Medulla oblongata (tissue), 1 donor: ENCODE data around the gene ANTXR1.

ENCODE experiments used
- DNase-seq: peaks from one replicate; pipeline ENCODE4 v3.0.0-alpha.2; 2015; ENCODE audit errors: extremely low spot score

Gene ANTXR1

GRCh38 chr2:69033461-69034095 is 20.6 kb downstream of the ANTXR1 start:
- peak; percentile 27 for DNase-seq

GRCh38 chr2:69034122-69034521 is 21.1 kb downstream of the ANTXR1 start:
- DNase-seq: no peak

DNA sequence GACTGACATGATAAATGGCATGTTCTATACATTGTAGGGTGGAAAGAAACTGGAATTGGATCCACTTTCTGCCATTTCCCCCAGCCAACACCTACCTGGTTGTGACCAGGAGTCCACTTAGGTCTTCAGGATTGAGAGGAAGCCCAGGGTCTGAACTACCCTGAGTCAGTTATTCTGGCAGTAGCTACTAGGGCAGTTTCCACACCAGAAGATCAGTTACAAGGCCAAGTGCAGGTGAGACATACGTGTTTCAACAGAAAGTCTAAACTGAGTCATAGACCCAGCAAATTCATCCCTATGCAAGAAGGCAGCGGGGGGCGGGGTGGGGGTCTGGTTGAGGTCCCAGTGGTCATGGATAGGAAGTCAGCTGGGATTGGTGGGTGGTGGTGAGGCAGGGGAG is 21.9 kb downstream of the ANTXR1 start:
- no peak for DNase-seq

DNA sequence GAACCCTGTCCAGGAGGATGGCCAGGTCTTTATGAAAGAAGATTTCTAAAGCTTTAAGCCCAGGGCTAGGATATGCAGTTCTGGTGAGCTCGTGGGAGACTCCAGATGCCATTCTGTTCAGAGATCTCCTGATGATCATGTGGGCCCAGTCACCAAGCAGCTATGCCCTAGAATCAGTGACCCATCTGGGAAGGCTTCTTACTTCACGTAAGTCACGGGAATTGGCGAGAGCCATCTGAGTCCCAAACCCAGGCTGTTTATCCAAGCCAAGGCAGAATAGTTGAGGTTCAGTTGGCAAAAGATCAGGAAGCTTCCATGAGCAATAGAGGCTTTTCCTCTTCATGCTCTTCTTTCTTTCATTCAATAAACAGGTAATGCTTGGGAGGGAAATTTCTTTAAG is 23.9 kb downstream of the ANTXR1 start:
- DNase-seq: no peak

DNA sequence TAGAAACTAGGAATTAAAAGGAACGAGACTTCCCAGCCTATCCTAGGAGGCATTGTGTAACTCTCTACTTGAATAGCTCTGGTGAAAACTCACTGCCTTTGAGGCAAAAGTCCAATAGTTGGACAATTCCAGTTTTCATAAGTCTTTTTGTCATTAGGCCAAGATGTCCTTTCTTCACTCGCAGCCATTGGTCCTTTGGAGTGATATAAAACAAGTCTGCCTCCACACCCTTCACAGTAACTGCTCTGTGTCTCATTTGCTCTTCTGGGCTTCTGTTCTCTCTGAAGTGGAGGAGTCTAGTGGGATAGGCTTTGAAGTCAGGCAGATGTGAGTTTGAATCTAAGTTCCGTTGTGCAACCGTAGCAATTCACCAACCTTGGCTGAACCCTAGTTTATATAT is 28.2 kb downstream of the ANTXR1 start:
- DNase-seq: no peak

- no peak for DNase-seq
Observed at GRCh38 chr2:69043736-69044400, 30.9 kb downstream of the ANTXR1 start.

- no peak for DNase-seq
Observed at GRCh38 chr2:69046221-69046662, 33.3 kb downstream of the ANTXR1 start.

GRCh38 chr2:69047625-69048145 is 34.7 kb downstream of the ANTXR1 start:
- DNase-seq: no peak

GRCh38 chr2:69050802-69051201 is 37.8 kb downstream of the ANTXR1 start:
- no peak for DNase-seq

- no peak for DNase-seq
Observed at GRCh38 chr2:69053416-69053965, 40.5 kb downstream of the ANTXR1 start.

- DNase-seq: no peak
Observed at GRCh38 chr2:69054431-69054830, 41.5 kb downstream of the ANTXR1 start.

DNA sequence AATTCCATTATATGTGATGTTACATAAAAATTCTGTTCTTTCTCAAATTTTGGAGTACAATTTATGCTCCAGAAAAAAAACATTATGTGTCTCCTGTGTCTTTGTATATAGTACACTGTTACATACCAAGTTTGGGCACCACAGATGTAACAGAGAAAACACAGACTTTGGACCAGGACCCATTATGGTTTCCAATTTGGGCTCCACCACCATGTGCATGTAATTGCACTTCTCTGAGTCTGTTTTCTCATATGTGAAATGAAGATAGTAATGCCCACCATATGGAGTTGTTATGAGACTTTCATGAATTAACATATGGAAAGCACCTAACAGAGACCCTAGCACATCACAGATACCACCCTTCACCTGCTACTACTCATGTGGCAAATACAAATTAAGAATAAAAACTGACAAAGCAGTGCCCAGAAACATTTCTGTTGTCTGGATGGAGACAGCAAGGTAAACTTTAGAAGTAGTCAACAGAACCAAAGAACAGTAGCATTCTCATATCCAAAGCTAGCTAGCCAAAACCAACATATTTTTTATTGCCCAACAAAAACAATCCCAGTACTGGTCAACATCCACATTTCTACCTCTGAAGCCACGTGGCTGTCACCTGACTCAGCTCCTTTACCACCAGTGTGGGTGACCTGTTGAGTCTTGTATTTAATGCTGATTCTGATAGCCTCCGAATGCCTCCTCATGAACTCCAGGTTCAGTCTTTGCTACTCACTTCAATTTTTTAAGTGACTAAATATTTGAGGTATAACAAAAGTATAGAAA is 42.9 kb downstream of the ANTXR1 start:
- no peak for DNase-seq

DNA sequence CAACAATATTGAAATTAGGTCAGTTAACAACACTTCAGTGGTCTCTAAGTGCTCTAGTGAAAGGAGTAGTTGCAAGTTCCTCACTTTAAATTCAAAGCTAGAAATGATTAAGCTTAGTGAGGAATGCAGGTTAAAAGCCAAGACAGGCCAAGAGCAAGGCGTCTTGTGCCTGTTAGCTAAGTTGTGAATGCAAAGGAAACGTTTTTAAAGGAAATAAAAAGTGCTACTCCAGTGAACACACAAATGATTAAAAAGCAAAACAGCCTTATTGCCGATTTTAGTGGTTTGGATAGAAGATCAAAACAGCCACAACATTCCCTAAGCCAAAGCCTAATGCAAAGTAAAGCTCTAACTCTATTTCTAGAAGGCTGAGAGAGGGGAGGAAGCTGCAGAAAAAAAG is 44.7 kb downstream of the ANTXR1 start:
- DNase-seq: no peak

GRCh38 chr2:69059731-69060290 is 46.8 kb downstream of the ANTXR1 start:
- no peak for DNase-seq

GRCh38 chr2:69060938-69061501 is 48.0 kb downstream of the ANTXR1 start:
- no peak for DNase-seq

DNA sequence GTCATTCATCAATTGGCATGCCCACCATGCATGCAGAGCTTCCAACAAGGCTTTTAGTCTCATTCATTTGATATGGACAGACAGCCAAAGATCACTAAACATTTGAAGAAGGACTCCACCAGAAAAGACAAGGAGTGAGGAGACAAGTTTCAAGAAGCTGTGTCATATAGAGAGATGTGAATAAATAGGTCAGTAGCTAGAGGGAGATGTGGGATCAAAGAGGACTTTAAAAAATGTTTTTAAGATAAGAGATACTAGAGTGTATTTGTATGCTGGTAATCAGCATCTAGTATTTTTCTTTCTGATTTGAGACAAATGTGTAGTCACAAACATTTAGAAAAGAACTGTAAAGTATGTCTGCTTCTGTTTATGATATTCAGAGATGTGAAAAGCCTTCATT is 48.5 kb downstream of the ANTXR1 start:
- peak; percentile 26 for DNase-seq

- no peak for DNase-seq
Observed at GRCh38 chr2:69062307-69062962, 49.5 kb downstream of the ANTXR1 start.

- no peak for DNase-seq
Observed at GRCh38 chr2:69065735-69066336, 52.9 kb downstream of the ANTXR1 start.

DNA sequence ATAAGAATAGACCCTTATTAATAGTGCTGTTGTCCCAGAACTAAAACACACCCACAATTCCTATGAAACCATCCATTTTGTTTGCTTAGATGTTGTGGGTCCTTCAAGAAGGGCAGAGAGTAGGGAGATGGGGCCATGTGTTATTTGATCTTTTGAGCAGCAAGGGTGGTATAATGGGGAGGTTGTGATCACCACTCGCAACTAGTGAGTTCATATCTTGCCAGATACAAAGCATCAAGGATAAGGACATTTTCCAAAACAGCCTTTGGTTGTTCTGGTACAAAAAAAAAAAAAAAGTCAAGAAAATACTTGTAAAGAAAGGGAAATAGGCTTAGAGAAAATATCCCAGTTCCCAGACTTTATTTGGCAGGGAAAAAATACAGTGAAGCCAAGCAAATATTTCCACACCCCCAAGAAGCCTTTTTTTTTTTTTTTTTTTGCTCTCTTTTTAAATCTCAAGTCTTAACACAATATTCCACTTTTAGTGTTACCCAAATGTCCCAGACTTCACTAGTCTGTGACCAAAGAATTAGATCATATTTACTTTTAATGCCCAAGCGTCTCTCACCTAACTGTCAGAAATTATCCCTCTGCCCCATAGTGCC is 54.1 kb downstream of the ANTXR1 start:
- no peak for DNase-seq

GRCh38 chr2:69067866-69068265 is 54.9 kb downstream of the ANTXR1 start:
- DNase-seq: no peak
